Activated T-helper 1 cell treated with anti-CD3 and anti-CD28 coated beads, Interleukin-2, amount 50 U/mL, for 16 hours (primary cell): Measurements from ENCODE around the gene LSS.
"Not testable (repeated sequence)": the region's sequence is repeated elsewhere in the genome, so short reads cannot be mapped to it uniquely, and the experiment has no call there.

Experiments
- DNase-seq, 2 donors: peaks; one replicate each; pipeline ENCODE4 v3.0.0-alpha.2; 2020; ENCODE audit warnings: low read depth in 1 of 2, low spot score in 1 of 2

The LSS gene

DNA sequence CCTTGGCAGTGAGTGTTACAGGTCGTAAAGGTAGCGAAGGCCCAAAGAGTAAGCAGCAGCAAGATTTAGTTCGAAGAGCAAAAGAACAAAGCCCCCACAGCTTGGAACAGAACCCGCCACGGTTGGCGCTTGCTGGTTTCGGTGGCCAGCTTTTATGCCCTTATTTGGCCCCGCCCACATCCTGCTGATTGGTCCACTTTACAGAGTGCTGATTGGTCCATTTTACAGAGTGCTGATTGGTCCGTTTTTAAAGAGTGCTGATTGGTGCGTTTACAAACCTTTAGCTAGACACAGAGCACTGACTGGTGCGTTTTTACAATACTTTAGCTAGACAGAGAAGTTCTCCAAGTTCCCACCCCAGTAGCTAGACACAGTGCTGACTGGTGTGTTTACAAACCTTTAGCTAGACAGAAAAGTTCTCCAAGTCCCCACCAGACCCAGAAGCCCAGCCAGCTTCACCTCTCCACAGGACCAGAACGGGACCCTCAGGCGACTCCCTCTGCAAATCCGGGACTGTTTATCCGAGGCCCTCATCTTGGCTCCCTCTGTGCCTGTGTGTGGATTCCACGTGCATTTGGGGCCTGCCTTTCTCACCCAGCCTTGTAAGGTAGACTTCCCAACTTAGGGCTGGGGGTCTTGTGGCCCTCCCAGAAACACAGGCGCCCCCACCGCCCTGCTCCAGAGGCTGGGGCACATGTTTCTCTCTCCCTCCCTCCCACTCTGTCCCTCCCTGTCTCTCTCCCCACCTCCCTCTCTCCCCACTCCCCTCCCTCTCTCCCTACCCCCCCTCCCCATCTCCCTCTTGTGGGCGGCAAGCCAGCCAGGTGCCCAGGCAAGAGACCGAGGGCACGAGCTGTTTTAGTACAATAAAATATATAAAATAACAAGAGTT lies 85.7 kb downstream of the LSS start:
- no peak for DNase-seq

DNA sequence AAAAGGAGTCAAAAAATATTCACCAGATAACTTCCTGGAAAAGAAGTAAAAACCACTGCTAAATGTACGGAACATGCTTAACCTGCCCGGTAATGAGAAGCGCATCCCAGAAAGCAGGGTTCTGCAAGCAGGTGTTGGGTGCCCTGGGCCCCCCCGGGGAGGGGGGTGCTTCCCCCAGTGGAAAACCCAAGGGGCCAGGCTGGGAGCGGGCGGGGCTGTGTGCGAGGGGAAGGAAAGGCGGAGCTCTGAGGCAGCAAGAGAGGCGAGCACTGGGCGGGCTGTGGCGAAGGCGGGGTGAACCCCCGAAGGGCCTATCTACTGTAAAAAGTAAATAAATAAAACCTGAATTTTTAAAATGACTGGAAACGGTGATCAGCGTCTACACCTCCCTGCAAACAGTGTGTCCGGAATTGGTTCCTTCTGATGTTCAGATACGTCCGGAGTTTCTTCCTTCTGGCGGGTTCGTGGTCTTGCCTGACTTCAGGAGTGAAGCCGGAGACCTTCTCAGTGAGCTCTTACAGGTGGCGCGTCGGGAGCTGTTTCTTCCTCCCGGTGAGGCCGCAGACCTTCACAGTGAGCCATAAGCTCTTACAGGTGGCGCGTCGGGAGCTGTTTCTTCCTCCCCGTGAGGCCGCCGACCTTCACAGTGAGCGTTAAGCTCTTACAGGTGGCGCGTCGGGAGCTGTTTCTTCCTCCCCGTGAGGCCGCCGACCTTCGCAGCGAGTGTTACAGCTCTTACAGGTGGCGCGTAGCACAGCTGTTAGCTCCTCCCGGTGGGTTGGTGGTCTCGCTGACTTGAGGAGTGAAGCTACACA lies 86.6 kb downstream of the LSS start:
- DNase-seq, result no peak

DNA sequence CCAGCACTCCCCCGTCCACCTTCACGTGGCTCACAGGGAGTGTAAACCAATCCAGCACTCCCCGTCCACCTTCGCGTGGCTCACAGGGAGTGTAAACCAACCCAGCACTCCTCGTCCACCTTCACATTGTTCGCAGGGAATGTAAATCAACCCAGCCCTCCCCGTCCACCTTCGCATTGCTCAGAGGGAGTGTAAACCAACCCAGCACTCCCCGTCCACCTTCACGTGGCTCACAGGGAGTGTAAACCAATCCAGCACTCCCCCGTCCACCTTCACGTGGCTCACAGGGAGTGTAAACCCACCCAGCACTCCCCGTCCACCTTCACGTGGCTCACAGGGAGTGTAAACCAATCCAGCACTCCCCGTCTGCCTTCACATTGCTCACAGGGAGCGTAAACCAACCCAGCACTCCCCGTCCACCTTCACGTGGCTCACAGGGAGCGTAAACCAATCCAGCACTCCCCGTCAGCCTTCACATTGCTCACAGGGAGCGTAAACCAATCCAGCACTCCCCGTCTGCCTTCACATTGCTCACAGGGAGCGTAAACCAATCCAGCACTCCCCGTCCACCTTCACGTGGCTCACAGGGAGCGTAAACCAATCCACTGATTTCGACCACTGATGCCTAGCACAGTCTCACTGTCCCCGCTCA lies 88.1 kb downstream of the LSS start:
- DNase-seq, result not testable (repeated sequence)

DNA sequence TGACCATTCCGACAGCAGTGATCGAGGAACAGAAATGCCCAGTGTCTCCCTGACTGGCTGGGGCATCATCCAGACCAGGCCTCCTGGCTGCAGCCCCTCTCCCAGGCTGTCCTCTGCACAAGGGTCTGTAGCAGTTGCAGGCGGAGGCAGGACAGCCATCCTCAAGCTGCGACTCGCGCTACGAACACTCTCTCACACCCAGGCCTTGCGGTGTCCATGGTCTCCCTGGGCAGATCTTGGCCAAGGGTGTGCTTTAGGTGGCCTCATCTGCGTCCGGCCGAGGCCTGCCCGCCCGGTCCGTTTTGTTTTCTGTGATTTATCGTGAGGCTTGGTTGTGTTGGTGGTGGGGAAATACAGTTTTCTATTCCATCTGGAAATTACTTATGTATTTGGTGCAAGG lies 88.9 kb downstream of the LSS start:
- no peak for DNase-seq

DNA sequence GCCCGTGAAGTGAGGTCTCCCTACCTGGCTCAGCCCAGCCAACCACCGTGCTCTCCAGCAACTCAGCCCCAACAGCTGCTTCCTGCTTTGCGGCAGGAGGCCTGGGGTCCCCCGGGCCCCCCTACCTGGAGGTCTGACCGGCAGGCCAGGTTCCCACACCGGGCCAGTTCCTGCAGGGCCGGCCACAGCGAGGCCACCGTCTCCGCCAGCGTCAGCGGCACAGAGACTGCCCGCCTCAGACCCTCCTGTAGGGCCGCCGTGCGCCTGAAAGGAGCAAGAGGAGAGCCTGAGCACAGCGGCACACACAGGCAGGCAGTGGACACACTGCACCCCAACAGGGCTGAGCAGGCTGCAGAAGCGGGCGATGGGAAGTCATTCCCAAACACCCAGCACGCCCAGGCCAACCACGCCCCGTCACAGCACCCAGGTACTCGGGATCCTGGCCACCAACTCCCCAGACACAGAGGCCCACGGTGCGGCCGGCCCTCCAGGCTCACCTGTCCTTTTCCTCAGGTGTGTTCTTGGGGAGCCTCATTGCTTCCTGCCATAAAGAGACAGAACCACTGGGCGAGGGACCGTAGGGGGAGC lies 90.1 kb downstream of the LSS start:
- DNase-seq, result no peak
